ENCODE measurements around the gene SHROOM1. TPM values are rescaled to one million over a fixed set of nuclear protein-coding genes. Genes with fewer than 3 reads are reported as not detected.
"Not testable (repeated sequence)": the region's sequence is repeated elsewhere in the genome, so short reads cannot be mapped to it uniquely, and the experiment has no call there.

Gene SHROOM1
- total and polyA plus RNA-seq, 9 of the 15 experiments (the other 6 are each of a cell fraction or from before 2014, with no cell fraction given) = 0.44 to 26.5 (median 11.9) TPM

DNA sequence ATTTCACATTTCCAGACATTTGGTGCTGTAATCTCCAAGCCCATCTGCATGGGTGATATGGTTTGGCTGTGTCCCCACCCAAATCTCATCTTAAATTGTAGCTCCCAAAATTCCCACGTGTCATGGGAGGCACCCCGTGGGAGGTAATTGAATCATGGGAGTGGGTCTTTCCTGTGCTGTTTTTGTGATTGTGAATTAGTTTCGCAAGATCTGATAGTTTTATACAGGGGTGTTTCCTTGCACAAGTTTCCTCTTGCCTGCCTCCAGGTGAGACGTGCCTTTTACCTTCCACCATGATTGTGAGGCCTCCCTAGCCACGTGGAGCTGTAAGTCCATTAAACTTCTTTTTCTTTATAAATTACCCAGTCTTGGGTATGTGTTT is 27.8 kb downstream of the SHROOM1 start:
- DNase-seq (ENCODE audit: extremely low read depth in 1 of 4, low spot score in 3 of 4); FAIRE-seq; H3K9ac ChIP-seq (ENCODE audit: insufficient read depth in 1 of 2, low read depth in 2 of 2, low read length in 2 of 2); H3K4me3 ChIP-seq; H3K27me3 ChIP-seq (ENCODE audit: control insufficient read depth in 2 of 2, insufficient read depth in 2 of 2, low read length in 2 of 2); H3K36me3 ChIP-seq (ENCODE audit: control insufficient read depth, insufficient read depth, low read length); in situ Hi-C loops (cut with MboI); CTCF ChIA-PET (ENCODE audit: low intra/inter-chr PET ratio); H3K9me3 ChIP-seq (replicated peaks; ENCODE audit: control insufficient read depth, insufficient read depth, low read depth, low read length); H3K4me2 ChIP-seq (ENCODE audit: insufficient read depth, low read length); ATAC-seq; H3K4me1 ChIP-seq (replicated peaks in 1 of 2; ENCODE audit: control insufficient read depth in 2 of 2, insufficient read depth in 2 of 2, low read length in 2 of 2); H3K79me2 ChIP-seq (ENCODE audit: control insufficient read depth, insufficient read depth, low read length); H3K27ac ChIP-seq (ENCODE audit: extremely low read depth, low read depth, low read length); H3K9me1 ChIP-seq (ENCODE audit: control insufficient read depth, insufficient read depth, low read length); H4K20me1 ChIP-seq (replicated peaks; ENCODE audit: control insufficient read depth, insufficient read depth, low read length); BruUV-seq (replicated peaks): not testable (repeated sequence)
- 39% methylated on average over 5 of the region's 5 CpGs for WGBS (ENCODE audit: insufficient coverage, low coverage, missing lambda C conversion rate)
- intact Hi-C loops (cut with micrococcal nuclease) = loop anchor here (5.0 kb wide), 1 partner anchor 45 kb away; no protein-coding TSS in a partner anchor
- peak overlapping the region; percentile 71 for H2AFZ ChIP-seq (ENCODE audit: low read depth, low read length)
- peak; percentile 74 for TF ChIP-seq CEBPB (tag; IDR thresholded peaks at IDR 0.05)
- POLR2A ChIA-PET = interaction anchor here (1.2 to 2.3 kb wide), 4 partner anchors 11 to 28 kb away, joined by 3 to 5 read pairs (median 4); no protein-coding TSS in a partner anchor

DNA sequence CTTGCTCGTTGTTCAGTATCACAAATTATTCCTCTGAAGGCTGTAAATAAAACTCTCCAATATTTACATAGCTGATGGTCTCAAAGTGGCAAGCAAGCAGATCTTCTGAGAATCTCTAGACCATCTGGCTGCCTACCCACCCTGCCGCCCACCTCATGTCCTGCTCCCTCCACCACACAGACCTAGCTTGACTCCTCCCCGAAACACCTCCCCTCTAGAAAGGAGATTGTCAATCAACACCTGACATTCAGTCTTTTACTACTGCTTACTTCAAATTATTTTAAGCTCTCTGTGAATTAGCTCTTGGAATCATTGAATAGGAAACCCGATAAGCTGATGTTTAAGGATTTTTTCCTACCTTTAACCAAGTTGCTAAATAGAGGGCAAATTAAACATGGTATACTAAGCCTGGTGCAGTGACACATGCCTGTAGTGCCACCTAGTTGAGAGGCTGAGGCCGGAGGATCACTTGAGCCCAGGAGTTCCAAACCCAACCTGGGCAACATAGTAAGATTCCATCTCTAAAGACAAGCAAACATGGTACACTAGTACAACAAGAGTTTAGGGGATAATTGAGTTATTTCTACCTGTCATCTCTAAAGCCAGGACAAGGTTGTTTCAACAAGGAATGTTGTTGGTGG is 28.3 kb downstream of the SHROOM1 start:
- Histone ChIP-seq H3K4me2 (ENCODE audit: insufficient read depth, low read length) (no peak overlapping the region), H3K9me1 (ENCODE audit: control insufficient read depth, insufficient read depth, low read length) (no peaks in the 10 kb centered on the region), H3K36me3 (ENCODE audit: control insufficient read depth, insufficient read depth, low read length) (no peaks in the 10 kb centered on the region), H3K9ac (ENCODE audit: insufficient read depth in 1 of 2, low read depth in 2 of 2, low read length in 2 of 2) (no peak overlapping the region), H4K20me1 (replicated peaks; ENCODE audit: control insufficient read depth, insufficient read depth, low read length) (no peaks in the 10 kb centered on the region), H3K4me1 (replicated peaks in 1 of 2; ENCODE audit: control insufficient read depth in 2 of 2, insufficient read depth in 2 of 2, low read length in 2 of 2) (peaks cover 2 to 4% of the 10 kb centered on the region in 2 experiments; a peak in 3 of 5 replicates), H2AFZ (ENCODE audit: low read depth, low read length) (peak overlapping the region; percentile 71), H3K27ac (ENCODE audit: extremely low read depth, low read depth, low read length) (no peak overlapping the region), H3K4me3 (no peak overlapping the region), H3K27me3 (ENCODE audit: control insufficient read depth in 2 of 2, insufficient read depth in 2 of 2, low read length in 2 of 2) (no peaks in the 10 kb centered on the region), H3K9me3 (replicated peaks; ENCODE audit: control insufficient read depth, insufficient read depth, low read depth, low read length) (no peaks in the 10 kb centered on the region; the same call in 1 of the 2 replicates), H3K79me2 (ENCODE audit: control insufficient read depth, insufficient read depth, low read length) (no peaks in the 10 kb centered on the region)
- ChIA-PET POLR2A (interaction anchor here (1.2 to 2.3 kb wide), 8 partner anchors 9 to 28 kb away, joined by 3 to 7 read pairs (median 5); no protein-coding TSS in a partner anchor), CTCF (ENCODE audit: low intra/inter-chr PET ratio) (no interaction called here)
- FAIRE-seq = peak; percentile 6
- no TSS peak for BruUV-seq (replicated peaks)
- in situ Hi-C loops (cut with MboI) (no loop called here), intact Hi-C loops (cut with micrococcal nuclease) (loop anchor here (5.0 kb wide), 1 partner anchor 45 kb away; no protein-coding TSS in a partner anchor)
- no peak for DNase-seq (ENCODE audit: extremely low read depth in 1 of 4, low spot score in 3 of 4)
- ATAC-seq = peak; percentile 73
- 63% methylated on average over 5 of the region's 5 CpGs for WGBS (ENCODE audit: insufficient coverage, low coverage, missing lambda C conversion rate)
- no peak for TF ChIP-seq THRAP3 (IDR thresholded peaks at IDR 0.05; ENCODE audit: borderline replicate concordance)
- TF ChIP-seq MECOM (CRISPR knock-in tag; IDR thresholded peaks at IDR 0.05) = no peak
- no peak for TF ChIP-seq TEAD1 (CRISPR knock-in tag; IDR thresholded peaks at IDR 0.05)
- no peak for TF ChIP-seq NUFIP1 (IDR thresholded peaks at IDR 0.05; ENCODE audit: partially characterized antibody)
- no peak for TF ChIP-seq ZNF146 (CRISPR knock-in tag; IDR thresholded peaks at IDR 0.05; ENCODE audit: unreplicated experiment)
- TF ChIP-seq ZNF143 (CRISPR knock-in tag; IDR thresholded peaks at IDR 0.05) = no peak
- TF ChIP-seq, protein P1, sequence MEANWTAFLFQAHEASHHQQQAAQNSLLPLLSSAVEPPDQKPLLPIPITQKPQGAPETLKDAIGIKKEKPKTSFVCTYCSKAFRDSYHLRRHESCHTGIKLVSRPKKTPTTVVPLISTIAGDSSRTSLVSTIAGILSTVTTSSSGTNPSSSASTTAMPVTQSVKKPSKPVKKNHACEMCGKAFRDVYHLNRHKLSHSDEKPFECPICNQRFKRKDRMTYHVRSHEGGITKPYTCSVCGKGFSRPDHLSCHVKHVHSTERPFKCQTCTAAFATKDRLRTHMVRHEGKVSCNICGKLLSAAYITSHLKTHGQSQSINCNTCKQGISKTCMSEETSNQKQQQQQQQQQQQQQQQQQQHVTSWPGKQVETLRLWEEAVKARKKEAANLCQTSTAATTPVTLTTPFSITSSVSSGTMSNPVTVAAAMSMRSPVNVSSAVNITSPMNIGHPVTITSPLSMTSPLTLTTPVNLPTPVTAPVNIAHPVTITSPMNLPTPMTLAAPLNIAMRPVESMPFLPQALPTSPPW (CRISPR knock-in tag; IDR thresholded peaks at IDR 0.05) = no peak
- TF ChIP-seq KLF16 (IDR thresholded peaks at IDR 0.05) = no peak
- no peak for TF ChIP-seq EGR1 (conservative IDR thresholded peaks at IDR 0.05)
- TF ChIP-seq HNRNPLL (IDR thresholded peaks at IDR 0.05; ENCODE audit: low read depth, low read length, poor library complexity, severe bottlenecking) = no peak
- no peak for TF ChIP-seq KDM2B (CRISPR knock-in tag; IDR thresholded peaks at IDR 0.05)

Measured in K562 (cell line).